Embryonic facial prominence (tissue), 1 donor: ENCODE data around the gene DCLRE1B.
"Not testable (repeated sequence)": the region's sequence is repeated elsewhere in the genome, so short reads cannot be mapped to it uniquely, and the experiment has no call there.

Experiments used
- DNase-seq: peaks from one replicate; pipeline ENCODE4 v3.0.0-alpha.2; 2016; ENCODE audit errors: extremely low spot score

The DCLRE1B gene

DNA sequence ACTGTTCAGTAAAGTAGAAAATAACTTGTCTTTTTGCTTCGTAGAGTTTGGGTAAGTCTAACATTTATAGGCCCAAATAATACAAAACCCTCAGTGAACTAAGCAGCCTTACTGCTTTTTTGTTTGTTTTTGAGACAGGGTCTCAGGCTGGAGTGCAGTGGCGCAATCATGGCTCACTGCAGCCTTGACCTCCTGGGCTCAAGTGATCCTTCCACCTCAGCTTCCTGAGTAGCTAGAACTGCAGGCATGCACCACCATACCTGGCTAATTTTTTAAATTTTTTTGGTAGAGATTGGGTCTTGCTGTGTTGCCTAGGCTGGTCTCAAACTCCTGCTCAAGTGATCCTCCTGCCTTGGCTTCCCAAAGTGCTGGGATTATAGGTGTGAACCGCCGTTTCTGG, 43.0 kb downstream of the DCLRE1B start:
- not testable (repeated sequence) for DNase-seq

- DNase-seq = no peak
Measured at GRCh38 chr1:113949007-113949406, 43.9 kb downstream of the DCLRE1B start.

DNA sequence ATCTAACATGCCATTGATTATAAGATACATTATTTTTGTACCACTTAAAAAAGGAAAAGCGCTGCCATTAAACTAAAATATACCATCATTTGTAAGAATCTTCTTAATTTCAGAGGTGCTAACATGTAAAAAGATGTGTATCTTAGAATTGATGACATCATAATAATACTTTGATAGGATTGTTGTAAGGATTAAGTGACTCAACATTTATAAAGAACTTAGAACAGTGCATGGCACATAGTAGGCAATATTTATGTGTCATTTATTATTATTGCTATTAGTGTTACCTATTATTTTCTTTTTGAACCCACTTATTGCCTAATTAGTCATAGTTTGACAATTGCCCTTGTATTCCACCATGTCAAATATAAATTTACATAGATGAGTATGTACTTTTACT, 45.8 kb downstream of the DCLRE1B start:
- no peak for DNase-seq

DNA sequence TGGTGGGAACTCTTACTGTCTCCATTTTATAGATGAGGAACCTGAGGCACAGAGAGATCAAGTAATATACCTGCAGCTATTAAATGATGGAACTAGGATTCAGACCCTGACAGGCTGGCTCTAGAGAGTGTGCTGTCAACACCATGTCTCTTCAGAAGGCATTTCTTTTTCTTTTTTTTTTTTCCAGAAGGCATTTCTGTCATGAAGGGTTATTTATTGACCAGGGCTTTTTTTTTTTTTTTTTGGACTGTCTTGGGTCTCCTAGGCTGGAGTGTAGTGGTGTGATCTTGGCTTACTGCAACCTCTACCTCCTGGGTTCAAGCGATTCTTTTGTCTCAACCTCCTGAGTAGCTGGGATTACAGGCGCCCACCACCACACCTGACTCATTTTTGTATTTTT, 46.6 kb downstream of the DCLRE1B start:
- no peak for DNase-seq

DNA sequence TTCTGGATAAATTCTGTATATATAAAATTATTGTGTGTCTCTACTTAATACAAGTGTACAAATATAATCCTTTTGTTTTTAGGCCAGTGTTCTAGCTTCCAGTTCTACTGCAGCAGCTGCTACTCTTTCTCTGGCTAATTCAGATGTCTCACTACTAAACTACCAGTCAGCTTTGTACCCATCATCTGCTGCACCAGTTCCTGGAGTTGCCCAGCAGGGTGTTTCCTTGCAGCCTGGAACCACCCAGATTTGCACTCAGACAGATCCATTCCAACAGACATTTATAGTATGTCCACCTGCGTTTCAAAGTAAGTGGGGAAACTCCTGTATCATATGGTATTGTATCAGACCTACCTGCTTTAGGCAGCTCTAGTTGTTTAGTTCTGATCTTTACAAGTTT, 52.9 kb downstream of the DCLRE1B start:
- no peak for DNase-seq

GRCh38 chr1:113958691-113959090, 53.6 kb downstream of the DCLRE1B start:
- DNase-seq = no peak

DNA sequence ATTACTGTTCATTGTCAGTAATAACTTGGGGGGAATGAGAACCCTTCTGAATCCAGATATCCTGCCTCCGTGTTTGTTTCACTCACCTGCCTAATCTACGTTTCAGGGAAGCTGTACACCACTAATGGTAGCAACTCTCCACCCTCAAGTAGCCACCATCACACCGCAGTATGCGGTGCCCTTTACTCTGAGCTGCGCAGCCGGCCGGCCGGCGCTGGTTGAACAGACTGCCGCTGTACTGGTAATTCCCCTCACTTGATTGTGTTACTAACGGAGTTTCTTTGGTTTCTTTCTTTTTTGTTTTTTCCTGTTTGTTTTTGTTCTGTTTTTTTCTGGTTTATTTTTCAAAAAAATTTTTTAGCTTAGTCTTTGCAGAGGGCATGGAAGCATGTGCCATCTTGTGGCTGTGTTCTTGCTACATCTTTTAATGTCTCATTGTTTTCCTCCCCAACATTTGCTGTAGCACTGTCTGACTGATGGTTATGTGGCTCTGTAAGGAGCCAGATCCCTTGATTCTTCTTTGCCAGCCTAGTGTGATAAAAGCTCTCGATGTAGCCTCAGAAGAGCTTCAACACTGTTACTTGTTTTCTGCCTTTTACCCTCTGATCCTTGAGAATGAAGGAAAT, 58.3 kb downstream of the DCLRE1B start:
- no peak for DNase-seq
